ENCODE data around the gene POLD2. TPM values are rescaled to one million over a fixed set of nuclear protein-coding genes. Genes with fewer than 3 reads are reported as not detected.

Gene POLD2
- total and polyA plus RNA-seq, 2 donors (not counting 3 experiments of a cell fraction or from before 2014, with no cell fraction given): 96.5 to 122 TPM

GRCh38 chr7:44159824-44160630 is 36.7 kb upstream of the POLD2 start:
- peaks cover 13 to 25% of the 10 kb centered on the region in 2 experiments for H3K27me3 ChIP-seq (ENCODE audit: control insufficient read depth in 2 of 2, insufficient read depth in 2 of 2, low read length in 2 of 2)
- H4K20me1 ChIP-seq (replicated peaks; ENCODE audit: control insufficient read depth, extremely low read depth, insufficient read depth, low read length): no peaks in the 10 kb centered on the region
- no peaks in the 10 kb centered on the region for H3K4me1 ChIP-seq (ENCODE audit: control insufficient read depth, extremely low read depth, insufficient read depth, low read length)
- ChIA-PET POLR2A (no interaction called here), CTCF (no interaction called here)
- H2AFZ ChIP-seq (ENCODE audit: low read depth, low read length): no peak overlapping the region
- DNase-seq (ENCODE audit: low read depth, low spot score) (no peak), FAIRE-seq (no peak)
- H3K9me1 ChIP-seq (replicated peaks; ENCODE audit: control insufficient read depth, extremely low read depth, insufficient read depth, low read length): no peaks in the 10 kb centered on the region
- no peaks in the 10 kb centered on the region for H3K36me3 ChIP-seq (ENCODE audit: control insufficient read depth in 2 of 2, extremely low read depth in 1 of 2, insufficient read depth in 2 of 2, low read length in 2 of 2)
- no TSS peak for BruUV-seq (replicated peaks)
- TF ChIP-seq, protein P1, sequence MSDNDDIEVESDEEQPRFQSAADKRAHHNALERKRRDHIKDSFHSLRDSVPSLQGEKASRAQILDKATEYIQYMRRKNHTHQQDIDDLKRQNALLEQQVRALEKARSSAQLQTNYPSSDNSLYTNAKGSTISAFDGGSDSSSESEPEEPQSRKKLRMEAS (IDR thresholded peaks at IDR 0.05; ENCODE audit: insufficient read depth, insufficient read length): no peak
- TF ChIP-seq GATA2 (IDR thresholded peaks at IDR 0.05; ENCODE audit: insufficient read depth, insufficient read length, low read depth, low read length) (no peak), JUN (IDR thresholded peaks at IDR 0.05; ENCODE audit: borderline replicate concordance, insufficient read depth, insufficient read length, low read depth) (no peak), EZH2 (IDR thresholded peaks at IDR 0.05; ENCODE audit: borderline replicate concordance, low read depth, low read length, severe bottlenecking) (no peak), POLR2A (IDR thresholded peaks at IDR 0.05; ENCODE audit: low read depth, low read length) (no peak), MYC (IDR thresholded peaks at IDR 0.05; ENCODE audit: low read depth, low read length) (no peak), FOS (IDR thresholded peaks at IDR 0.05; ENCODE audit: borderline replicate concordance, insufficient read depth, low read length) (no peak), POLR2AphosphoS5 (IDR thresholded peaks at IDR 0.05; ENCODE audit: insufficient read depth, low read depth, low read length) (no peak)
- TF ChIP-seq, protein P2, sequence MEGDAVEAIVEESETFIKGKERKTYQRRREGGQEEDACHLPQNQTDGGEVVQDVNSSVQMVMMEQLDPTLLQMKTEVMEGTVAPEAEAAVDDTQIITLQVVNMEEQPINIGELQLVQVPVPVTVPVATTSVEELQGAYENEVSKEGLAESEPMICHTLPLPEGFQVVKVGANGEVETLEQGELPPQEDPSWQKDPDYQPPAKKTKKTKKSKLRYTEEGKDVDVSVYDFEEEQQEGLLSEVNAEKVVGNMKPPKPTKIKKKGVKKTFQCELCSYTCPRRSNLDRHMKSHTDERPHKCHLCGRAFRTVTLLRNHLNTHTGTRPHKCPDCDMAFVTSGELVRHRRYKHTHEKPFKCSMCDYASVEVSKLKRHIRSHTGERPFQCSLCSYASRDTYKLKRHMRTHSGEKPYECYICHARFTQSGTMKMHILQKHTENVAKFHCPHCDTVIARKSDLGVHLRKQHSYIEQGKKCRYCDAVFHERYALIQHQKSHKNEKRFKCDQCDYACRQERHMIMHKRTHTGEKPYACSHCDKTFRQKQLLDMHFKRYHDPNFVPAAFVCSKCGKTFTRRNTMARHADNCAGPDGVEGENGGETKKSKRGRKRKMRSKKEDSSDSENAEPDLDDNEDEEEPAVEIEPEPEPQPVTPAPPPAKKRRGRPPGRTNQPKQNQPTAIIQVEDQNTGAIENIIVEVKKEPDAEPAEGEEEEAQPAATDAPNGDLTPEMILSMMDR (IDR thresholded peaks at IDR 0.05; ENCODE audit: extremely low read depth in 1 of 2, insufficient read depth in 1 of 2, low read depth in 1 of 2, low read length in 2 of 2): no peak
- no peak overlapping the region for H3K4me3 ChIP-seq (replicated peaks in 1 of 3; ENCODE audit: insufficient read depth in 1 of 3, low read depth in 1 of 3, low read length in 3 of 3)
- intact Hi-C loops (cut with micrococcal nuclease) (no loop called here), dilution Hi-C loops (cut with MboI; ENCODE audit: extremely low pct_ligation_motif_present, low sequenced_read_pairs) (no loop called here)
- H3K27ac ChIP-seq (ENCODE audit: insufficient read depth, low read depth, low read length): no peak overlapping the region
- no peak overlapping the region for H3K9ac ChIP-seq (replicated peaks; ENCODE audit: extremely low read depth, insufficient read depth, low read length)
- H3K79me2 ChIP-seq (ENCODE audit: control insufficient read depth, insufficient read depth, low read length): no peaks in the 10 kb centered on the region
- no peak overlapping the region for H3K4me2 ChIP-seq (ENCODE audit: insufficient read depth, low read length)
- no peaks in the 10 kb centered on the region for H3K9me3 ChIP-seq (replicated peaks; ENCODE audit: control insufficient read depth, insufficient read depth, low read length)
